Stimulated activated CD4-positive, alpha-beta T cell treated with anti-CD3 and anti-CD28 coated beads, TNF-alpha, amount 100 ng/mL, for 24 hours (primary cell): Measurements from ENCODE around the gene DAGLA.
A peak's percentile ranks its signal among the peaks of the same experiment; 100 is the strongest.

Source experiments
- DNase-seq, 3 experiments: peaks; one replicate each; pipeline ENCODE4 v3.0.0-alpha.2; 2020; ENCODE audit warnings: low read depth in 3 of 3

The DAGLA gene

DNA sequence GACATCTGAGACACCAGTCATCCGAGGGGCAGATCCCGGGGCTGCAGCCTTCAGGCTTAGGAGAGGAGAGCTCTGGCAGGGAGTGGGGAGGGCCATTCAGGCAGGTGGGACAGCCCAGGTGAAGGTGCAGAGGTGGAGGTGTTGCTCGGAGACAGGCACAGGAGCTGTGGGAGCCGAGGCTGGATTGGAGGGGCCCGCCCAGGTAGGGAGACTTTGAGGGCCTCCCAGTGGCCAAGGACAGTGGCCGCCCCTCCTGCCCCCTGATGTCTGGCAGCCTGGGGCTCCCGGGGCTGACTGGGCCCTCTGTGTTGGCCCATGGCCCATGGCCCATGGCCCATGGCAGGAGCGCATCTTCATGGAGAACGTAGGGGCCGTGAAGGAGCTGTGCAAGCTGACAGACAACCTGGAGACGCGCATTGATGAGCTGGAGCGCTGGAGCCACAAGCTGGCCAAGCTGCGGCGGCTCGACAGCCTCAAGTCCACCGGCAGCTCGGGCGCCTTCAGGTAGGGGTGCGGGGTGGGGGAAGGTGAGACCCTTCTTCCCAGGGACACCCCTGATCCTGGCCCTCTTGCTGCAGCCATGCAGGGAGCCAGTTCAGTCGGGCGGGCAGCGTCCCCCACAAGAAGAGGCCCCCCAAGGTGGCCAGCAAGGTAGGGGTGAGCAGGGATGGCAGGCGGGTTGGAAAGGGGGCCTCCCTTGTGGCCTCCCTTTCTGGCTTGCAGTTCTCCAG lies 98.9 kb downstream of the DAGLA start:
- no peak for DNase-seq

DNA sequence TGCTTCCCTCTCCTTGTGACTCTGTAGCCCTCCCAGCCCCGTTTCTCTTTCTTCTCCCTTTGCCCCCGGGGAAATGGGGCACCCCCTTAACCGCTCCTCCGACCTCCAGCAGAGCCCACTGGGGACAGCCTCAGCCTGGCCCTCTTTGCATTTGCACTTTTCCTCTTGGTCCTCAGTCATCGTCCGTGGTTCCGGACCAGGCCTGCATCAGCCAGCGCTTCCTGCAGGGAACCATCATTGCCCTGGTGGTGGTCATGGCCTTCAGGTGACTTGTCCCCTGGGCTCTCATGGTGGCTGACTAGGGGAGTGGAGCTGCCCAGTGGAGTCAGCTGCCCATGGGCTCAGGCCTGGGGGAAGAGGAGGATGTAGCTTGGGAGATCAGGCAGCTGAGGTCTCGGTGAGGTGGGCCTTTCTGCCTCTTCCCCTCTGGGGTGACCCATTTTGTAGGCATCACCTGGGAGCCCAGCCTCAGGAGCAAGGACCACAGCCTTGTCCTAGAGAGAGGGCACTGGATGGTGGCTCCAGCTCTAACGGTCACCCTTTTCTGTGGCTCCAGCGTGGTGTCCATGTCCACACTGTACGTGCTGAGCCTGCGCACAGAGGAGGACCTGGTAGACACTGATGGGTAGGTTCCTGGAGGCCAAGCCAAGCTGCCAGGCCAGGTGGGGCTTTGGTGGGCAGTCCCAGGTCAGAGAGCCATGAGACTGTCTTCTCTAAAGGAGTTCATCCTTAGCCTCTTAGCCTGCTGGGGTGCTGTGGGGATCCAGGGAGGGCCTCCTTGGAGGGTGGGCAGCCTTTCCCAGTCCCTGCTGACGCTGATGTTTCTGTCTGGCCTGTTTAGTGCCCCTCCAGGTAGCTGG lies 99.7 kb downstream of the DAGLA start:
- no peak for DNase-seq

DNA sequence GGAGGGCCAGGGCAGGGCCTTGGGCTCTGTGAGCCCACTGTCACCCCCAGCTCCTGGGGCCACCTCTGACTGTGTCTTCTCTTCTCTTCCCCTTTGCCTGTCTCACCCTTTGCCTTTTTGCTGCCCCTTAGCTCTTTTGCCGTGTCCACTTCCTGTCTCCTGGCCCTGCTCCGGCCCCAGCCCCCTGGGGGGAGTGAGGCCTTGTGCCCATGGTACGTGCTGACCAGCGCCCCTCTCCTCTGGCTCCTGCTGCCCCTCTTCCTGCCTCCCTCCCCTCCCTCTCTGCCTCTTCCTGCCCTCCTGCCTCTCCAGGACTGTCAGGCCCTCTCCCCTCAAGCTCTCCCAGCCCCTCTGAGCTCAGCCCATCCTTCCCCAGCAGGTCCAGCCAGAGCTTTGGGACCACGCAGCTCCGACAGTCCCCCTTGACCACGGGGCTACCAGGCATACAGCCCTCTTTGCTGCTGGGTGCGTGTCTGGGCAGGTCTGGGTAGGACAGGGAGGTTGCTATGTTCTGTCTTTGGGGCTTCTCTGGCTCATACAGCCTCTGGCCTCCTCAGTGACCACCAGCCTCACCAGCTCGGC lies 100.5 kb downstream of the DAGLA start:
- no peak for DNase-seq

DNA sequence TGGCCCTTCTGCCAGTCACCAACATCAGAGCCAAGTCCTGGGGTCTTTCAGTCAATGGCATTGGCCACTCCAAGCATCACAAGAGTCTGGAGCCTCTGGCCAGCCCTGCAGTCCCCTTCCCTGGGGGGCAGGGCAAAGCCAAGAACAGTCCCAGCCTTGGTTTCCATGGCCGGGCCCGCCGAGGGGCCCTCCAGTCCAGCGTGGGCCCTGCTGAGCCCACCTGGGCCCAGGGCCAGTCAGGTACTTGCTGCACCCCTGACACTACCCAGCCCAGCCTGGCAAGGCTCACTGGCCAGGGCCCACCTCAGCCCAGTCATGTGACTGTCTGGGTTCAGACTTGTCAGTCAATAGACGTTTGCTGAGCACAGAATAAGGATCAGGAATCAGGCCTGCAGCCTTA lies 101.4 kb downstream of the DAGLA start:
- DNase-seq, result no peak

DNA sequence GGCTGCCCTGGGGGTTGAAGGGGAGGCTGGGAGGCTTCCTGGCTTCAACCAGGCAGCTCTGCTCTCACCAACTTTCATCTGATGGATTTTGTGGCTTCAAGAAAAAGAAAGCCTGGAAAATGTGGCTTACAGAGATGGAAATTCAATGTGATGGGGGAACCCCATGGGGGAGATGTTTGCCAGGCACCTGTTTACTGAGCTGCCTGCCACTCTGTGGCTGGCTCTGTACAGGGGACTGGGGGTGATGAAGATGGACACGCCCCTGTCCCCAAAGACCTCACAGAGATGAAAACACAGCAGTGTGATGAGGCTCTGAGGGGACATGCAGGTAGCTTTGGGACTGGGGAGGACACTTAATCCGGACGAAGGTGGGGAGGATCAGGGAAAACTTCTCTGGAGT lies 102.1 kb downstream of the DAGLA start:
- no peak for DNase-seq

DNA sequence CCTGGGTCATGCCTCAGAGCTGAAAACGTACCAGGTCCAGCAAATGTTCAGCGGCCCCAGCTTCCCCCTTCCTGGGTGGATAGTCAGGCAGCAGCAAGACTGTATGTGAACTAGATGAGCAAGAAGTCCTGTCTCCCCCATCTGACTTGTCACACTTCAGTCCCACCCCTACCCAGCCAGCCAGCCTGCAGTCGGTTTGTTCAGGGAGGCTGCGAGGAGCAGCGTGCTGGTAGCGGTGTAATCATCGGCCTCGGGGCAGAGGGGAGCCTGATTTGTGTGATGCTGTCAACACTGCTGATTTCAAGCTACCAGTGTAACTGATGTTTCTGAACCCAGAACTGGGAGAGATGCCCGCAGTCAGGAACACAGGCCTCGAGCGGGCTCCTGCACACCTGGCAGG lies 102.7 kb downstream of the DAGLA start:
- DNase-seq, result no peak

DNA sequence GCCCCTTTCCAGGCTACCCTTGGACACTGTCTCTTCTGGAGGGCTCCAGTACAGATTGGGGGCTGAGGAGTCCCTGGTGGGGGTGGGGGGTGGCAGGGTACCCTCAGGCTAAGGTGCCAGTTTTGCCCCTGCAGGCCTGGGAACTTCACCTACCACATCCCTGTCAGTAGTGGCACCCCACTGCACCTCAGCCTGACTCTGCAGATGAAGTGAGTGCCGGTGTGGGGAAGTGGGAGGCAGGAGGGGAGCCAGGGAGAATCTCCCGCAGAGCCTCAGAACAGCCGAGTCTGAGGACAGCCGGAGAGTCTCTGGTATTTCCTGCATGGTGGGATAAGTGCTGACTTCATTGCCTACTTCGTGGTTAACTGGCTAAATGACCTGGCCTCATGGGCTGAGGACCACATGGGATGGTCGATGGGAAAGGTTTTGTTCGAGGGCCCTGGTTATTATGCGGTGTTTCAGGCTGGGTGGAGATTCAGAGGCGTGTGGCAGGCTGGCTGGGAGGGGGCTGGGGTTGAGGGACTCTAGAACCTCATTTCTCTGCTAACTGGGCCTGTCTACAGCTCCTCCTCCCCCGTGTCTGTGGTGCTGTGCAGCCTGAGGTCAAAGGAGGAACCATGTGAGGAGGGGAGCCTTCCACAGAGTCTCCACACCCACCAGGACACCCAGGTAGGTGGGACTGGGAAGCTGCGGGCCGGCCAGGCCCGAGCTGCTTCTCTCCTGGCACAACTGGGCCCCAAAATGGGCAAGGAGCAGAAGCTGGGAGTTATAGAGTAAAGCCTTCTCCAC lies 103.7 kb downstream of the DAGLA start:
- no peak for DNase-seq

DNA sequence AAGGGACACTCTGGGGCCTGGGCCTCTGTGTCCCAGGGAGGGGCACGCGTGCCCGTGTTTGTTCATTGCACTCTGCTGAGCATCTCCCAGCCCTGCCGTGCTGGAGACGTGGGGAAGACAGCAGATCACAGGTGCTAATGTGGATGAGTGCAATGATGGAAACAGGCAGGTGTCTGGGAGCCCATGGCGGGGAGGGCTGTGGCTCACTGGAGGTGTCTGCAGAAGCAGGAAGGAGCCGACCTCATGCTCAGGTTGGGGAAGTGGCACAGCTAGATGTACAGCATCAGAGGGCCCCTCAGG lies 104.3 kb downstream of the DAGLA start:
- DNase-seq, result no peak

DNA sequence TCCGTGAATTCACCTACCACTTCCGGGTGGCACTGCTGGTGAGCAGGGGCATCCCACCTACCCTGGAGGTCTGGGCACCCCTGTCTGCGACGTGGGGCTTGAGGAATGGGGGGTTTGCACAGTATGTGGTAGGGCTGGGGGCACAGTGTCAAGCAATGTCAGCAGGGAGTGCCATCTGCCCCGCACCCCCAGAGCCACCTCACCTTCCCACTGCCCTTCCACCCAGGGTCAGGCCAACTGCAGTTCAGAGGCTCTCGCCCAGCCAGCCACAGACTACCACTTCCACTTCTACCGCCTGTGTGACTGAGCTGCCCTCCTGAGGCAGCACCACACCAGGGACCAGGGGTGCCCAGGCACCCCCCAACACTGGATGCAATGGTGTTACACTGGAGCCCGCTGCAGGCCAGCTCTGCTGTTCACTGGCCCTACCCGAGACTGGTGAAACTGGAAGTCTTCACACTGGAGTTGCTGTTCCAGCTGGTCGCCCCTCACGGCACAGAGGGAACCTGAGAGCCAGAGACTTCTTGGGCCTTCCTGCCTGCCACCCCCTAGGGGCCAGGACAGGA lies 105.7 kb downstream of the DAGLA start:
- DNase-seq, result no peak

DNA sequence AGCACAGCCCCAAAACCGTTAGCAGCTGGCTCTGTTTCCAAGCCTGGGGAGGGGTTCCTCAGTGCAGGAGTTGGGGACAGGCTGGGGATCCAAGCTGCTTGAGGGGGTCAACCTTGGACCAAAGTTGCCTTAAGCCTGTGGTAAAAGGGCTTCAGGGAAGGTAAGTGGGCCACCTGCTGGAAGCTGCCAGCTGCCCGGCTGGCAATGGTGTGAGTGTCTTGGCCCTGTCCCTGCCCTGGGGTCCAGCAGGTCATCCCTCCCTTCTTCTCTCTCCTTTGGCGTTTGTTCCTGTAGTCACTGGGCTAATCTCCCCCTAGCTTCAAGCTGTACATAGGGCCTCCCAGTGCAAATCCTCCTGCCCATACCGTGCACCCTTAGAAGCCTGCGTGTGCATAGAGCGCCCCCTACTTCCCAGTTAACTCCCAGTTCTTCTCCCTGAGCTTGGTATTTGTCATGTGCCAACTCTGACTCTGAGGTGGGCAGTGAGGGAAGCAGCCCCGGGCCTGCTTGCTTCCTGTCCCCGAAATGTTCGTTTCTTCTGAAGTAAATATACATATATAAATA lies 107.8 kb downstream of the DAGLA start:
- DNase-seq, result no peak

DNA sequence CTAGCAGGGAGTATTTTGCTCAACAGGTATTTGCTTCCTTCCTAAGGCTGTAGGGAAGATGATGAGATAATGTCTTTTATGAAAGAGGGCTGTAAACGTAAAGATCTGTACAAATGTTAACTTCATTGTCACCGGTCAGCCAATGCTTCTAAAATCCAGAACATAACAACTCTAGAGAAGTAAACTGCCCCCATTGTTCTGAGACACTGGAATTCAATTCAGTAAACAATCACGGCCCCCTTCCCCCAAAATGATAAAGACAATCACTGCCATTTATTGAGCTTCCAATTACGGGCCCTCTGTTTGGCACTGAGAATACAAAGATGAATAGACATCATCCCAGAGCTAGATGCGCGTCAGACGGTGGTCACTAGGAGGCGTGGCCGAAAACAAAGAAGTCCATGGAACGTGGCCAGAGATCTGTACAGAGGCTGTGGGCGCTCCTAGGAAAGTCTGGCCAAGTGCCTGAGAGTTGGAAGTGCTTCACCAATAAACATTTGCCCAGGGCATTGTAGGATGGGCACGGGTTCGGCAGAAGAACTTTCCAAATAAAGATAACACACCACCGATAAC lies 111.6 kb downstream of the DAGLA start:
- peak in 1 of 3 experiments; percentile 33 for DNase-seq

DNA sequence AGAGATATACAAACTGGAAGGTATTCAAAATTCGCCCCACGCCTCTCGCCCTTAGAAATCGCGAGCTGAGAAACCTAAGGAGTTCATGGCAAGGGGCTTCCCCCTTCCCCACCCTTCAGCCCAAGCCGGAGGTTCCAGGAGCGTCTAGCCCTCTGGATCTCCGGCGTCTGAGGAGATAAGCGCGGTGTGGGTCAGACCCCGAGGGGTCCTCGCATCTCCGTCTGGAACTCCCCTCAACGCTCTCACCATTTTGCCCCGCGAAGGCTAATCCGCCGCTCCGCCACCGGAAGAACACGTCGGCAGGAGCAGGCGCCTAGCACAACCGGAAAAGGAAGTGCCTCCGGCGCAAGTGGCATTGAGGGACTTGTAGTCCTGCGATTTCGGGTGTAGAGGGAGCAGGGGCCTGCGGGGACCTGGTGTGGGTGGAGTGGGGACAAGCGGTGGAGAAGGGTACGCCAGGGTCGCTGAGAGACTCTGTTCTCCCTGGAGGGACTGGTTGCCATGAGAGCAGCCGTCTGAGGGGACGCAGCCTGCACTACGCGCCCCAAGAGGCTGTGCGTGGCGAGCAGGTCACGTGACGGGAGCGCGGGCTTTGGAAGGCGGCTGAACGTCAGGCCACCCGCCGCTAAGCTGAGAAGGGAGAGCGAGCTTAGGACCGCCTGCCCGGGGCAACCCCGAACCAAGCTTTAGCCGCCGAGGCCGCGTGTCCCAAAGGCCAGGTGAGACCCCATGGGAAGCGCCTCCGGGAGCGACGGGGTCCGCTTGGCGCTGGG lies 112.3 kb downstream of the DAGLA start, which contains the start of the genes FEN1 and TMEM258:
FEN1 (plus strand) TSS at position 602 of the 773 bp plus-strand sequence. CDS start 2,451 bp downstream, outside the sequence.
TMEM258 (minus strand) TSS at position 290 of the 773 bp plus-strand sequence; CDS start at position 249, 41 bp downstream.
- peak; percentile 75 to 84 (median 78) for DNase-seq

DNA sequence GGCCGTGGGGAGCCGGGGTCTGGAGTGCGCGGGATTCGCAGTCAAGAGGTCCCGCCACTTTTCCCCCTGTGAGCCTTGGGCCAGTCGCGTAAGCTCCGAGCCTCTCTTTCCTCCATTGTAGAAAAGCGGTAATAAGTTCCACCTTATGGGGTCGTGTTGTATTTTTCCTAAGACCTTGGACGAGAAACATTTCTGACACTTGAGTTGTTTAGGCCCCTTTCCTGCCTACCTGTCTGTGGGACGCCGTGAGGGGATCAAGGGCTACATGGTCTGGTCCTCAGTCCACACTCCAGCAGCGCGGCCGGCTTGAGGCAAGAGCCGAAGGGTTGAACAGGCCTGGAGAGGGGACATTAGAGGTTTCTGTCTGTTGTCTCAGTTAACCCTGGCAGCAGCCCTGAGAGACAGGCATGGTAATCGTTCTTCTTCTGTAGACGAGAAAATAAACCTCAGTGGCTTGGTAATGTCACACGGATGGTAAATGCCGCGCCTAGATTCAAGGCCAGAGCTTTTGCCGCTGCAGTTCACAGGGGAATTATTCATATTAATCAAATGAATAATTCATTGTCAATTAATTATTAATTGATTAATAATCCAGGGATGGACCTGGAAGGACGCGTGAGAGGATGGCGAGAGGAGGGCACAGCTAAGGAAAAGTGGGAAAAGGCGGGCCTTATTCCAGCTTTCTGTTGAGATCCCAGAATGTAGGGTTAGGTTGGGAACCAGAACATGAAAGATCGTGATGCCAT lies 113.1 kb downstream of the DAGLA start:
- no peak for DNase-seq

DNA sequence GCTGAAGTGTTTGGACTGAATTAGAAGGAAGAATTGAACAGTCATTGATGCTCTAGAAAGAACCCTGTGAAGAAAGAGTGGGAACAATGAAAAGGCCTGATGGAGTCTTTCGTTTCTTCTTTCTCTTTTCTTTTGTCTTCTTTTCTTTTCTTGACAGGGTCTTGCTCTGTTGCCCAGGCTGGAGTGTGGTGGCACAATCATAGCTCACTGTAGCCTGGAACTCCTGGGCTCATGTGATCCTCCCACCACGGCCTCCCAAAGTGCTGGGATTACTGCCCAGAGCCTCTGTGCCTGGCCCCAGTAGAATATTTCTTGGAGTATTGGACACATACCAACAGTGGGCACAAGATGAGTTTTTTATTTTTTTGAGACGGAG lies 113.6 kb downstream of the DAGLA start:
- DNase-seq, result no peak

DNA sequence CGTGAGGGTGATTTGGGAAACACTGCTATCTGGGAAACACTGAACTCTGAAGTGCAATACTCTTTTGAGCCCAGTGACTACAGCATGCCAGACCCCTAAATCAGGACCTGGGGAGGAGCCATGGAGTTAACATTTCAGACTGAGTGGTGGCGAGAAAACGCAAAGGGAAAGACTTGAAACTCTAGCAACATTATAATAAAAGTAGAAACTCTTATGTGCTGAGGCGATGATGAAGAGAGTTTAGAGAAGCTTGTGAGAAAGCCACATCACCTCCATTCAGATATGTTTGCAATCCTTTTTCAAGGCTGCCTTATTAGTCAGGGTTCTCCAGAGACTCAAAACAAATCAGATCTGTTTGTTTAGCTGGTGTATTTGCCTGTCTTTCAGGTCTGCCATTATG lies 114.4 kb downstream of the DAGLA start:
- DNase-seq, result no peak

DNA sequence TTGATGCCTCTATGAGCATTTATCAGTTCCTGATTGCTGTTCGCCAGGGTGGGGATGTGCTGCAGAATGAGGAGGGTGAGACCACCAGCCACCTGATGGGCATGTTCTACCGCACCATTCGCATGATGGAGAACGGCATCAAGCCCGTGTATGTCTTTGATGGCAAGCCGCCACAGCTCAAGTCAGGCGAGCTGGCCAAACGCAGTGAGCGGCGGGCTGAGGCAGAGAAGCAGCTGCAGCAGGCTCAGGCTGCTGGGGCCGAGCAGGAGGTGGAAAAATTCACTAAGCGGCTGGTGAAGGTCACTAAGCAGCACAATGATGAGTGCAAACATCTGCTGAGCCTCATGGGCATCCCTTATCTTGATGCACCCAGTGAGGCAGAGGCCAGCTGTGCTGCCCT lies 115.3 kb downstream of the DAGLA start:
- DNase-seq, result no peak

DNA sequence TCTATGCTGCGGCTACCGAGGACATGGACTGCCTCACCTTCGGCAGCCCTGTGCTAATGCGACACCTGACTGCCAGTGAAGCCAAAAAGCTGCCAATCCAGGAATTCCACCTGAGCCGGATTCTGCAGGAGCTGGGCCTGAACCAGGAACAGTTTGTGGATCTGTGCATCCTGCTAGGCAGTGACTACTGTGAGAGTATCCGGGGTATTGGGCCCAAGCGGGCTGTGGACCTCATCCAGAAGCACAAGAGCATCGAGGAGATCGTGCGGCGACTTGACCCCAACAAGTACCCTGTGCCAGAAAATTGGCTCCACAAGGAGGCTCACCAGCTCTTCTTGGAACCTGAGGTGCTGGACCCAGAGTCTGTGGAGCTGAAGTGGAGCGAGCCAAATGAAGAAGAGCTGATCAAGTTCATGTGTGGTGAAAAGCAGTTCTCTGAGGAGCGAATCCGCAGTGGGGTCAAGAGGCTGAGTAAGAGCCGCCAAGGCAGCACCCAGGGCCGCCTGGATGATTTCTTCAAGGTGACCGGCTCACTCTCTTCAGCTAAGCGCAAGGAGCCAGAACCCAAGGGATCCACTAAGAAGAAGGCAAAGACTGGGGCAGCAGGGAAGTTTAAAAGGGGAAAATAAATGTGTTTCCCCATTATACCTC lies 115.8 kb downstream of the DAGLA start:
- no peak for DNase-seq
